NCI-H1048 (cell line): ENCODE data around the gene DYNLL2.
"Not testable (repeated sequence)": the region's sequence is repeated elsewhere in the genome, so short reads cannot be mapped to it uniquely, and the experiment has no call there.

Experiments
- DNase-seq: peaks from one replicate; lab custom pipeline; 2025; lab: John Stamatoyannopoulos, UW

Gene DYNLL2

DNA sequence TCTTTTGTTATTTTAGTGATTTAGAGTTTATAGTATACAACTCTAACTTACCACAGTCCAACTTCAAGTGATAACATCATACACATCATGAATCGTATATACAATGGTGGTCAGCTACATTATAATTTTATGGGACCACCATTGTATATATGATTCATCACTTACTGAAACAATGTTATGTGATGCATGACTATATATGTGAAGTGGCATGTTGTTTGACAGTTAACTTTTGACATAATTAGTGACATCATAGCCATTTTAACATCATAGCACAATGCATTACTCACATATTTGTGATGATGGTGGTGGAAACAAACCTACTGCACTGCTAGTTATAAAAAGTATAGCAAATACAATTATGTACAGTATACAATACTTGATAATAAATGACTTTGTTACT is 21.9 kb downstream of the DYNLL2 start:
- no peak for DNase-seq

GRCh38 chr17:58107306-58107705 is 24.1 kb downstream of the DYNLL2 start:
- no peak for DNase-seq

DNA sequence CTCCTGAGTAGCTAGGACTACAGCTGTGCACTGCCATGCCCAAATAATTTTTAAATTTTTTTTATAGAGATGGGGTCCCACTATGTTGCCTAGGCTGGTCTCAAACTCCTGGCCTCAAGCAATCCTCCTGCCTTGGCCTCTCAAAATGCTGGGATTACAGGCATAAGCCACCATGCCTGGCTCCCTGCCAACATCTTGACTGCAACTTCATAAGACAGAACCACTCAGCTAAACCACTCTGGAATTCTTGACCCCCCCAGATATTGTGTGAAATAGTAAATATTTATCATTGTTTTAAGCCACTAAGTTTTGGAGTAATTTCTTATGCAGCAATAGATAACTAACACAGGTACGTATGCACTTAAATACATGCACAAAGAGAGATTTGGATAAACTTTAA is 26.0 kb downstream of the DYNLL2 start:
- DNase-seq, result no peak

DNA sequence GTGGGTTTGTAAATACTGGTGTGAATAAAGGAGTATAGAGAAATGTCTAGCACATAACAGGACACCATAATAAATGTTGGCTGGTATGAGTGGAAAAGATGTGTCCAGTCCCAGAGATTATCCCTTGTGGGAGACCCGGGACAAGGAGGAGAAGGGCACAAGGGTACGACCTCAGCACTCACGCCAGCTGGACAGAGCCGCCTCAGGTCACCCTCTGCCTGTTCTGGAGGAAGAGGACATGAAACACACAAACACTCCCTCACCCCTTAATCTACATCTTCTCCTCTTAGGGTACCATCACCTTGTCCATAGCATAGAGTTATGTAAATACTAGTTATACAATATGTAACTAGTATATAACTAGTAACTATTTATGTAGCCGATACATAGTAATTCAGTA is 26.8 kb downstream of the DYNLL2 start:
- no peak for DNase-seq

GRCh38 chr17:58111676-58112075 is 28.5 kb downstream of the DYNLL2 start:
- DNase-seq, result no peak

GRCh38 chr17:58112970-58113631 is 29.9 kb downstream of the DYNLL2 start:
- no peak for DNase-seq

- no peak for DNase-seq
Measured at GRCh38 chr17:58113947-58114346, 30.7 kb downstream of the DYNLL2 start.

GRCh38 chr17:58117382-58117781 is 34.2 kb downstream of the DYNLL2 start:
- DNase-seq, result no peak

DNA sequence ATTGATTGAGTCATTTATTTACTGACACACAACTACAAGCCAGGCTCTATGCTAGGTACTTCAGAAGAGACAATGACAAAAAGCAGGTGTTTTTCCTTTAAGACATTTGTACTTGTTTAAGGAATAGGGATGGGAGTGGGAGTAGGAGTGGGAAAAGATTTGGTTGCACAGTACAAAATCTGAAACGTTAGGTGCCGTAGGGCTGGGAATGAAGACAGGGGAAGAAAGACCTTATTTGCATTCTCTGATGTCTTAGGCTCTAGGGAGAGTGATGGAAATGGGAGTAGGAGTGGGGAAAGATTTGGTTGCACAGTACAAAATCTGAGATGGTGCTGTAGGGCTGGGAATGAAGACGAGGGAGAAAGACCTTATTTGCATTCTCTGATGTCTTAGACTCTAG is 36.3 kb downstream of the DYNLL2 start:
- DNase-seq, result no peak

GRCh38 chr17:58120195-58120822 is 37.1 kb downstream of the DYNLL2 start:
- no peak for DNase-seq

DNA sequence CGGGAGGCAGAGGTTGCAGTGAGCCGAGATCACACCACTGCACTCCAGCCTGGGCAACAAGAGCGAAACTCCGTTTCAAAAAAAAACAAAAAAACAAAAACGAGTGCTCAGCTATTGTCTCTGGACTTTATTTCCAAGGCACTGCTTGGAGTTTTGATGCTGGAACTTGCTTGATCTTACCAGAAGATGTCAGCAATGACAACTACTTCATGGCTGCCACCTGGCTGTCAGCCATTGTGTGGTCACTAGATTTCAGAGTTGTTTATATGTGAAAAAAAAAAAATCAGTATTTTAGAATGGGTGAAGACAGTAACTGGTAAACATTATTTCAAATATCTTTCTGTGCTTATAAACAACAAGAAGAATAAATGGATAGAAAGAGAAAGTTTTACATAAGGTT is 38.7 kb downstream of the DYNLL2 start:
- no peak for DNase-seq

- no peak for DNase-seq
Measured at GRCh38 chr17:58127846-58128245, 44.6 kb downstream of the DYNLL2 start.

DNA sequence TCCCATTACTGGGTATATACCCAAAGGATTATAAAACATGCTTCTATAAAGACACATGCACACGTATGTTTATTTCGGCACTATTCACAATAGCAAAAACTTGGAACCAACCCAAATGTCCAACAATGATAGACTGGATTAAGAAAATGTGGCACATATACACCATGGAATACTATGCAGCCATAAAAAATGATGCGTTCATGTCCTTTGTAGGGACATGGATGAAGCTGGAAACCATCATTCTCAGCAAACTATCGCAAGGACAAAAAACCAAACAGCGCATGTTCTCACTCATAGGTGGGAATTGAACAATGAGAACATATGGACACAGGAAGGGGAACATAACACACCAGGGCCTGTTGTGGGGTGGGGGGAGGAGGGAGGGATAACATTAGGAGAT is 49.5 kb downstream of the DYNLL2 start:
- not testable (repeated sequence) for DNase-seq

GRCh38 chr17:58136669-58137279 is 53.6 kb downstream of the DYNLL2 start:
- DNase-seq, result no peak

GRCh38 chr17:58141505-58141904 is 58.3 kb downstream of the DYNLL2 start:
- DNase-seq, result no peak

- not testable (repeated sequence) for DNase-seq
Measured at GRCh38 chr17:58143335-58143734, 60.1 kb downstream of the DYNLL2 start.

- DNase-seq, result no peak
Measured at GRCh38 chr17:58144801-58145200, 61.6 kb downstream of the DYNLL2 start.
